ENCODE measurements around the gene BMP3.

BMP3 gene

DNA sequence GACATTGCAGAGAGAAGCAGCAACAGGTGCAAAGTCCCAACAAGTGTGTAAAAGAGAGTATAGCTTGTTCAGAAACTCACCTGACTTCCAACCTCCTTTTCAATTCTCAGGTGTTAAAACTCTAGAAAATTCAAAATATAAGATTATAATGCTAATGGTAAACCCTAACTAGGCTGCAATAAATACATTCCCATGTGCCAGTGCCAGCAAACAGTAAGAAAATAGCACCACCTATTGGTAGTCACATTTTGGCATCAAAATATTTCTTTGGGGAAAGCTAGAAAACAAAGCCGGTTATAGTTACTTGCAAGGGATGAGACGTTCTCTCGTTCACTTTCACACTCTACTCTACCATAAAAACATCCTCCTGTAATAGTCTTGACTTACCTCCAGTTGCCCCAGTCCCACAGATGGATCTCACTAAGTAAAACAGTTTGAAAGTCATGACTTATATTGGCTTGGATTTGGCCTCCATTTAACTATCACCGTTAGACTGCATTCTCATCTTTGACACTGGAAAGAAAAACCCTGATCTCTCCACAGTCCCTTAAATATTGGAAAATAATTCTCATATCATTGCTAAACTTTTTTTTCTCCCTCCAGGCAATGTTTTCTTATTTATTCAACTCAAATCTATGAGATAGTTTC, 9.6 kb downstream of the BMP3 start:
- DNase-seq (ENCODE audit: low spot score), result peak; percentile 25
- CTCF ChIA-PET, result interaction anchor here (0.6 to 2.0 kb wide), 19 partner anchors 8 to 761 kb away, joined by 3 to 15 read pairs (median 4); partner anchors contain the start of gene BMP3
- POLR2A ChIA-PET (ENCODE audit: low non-redundant PET), result no interaction called here
- TF ChIP-seq, protein P1, sequence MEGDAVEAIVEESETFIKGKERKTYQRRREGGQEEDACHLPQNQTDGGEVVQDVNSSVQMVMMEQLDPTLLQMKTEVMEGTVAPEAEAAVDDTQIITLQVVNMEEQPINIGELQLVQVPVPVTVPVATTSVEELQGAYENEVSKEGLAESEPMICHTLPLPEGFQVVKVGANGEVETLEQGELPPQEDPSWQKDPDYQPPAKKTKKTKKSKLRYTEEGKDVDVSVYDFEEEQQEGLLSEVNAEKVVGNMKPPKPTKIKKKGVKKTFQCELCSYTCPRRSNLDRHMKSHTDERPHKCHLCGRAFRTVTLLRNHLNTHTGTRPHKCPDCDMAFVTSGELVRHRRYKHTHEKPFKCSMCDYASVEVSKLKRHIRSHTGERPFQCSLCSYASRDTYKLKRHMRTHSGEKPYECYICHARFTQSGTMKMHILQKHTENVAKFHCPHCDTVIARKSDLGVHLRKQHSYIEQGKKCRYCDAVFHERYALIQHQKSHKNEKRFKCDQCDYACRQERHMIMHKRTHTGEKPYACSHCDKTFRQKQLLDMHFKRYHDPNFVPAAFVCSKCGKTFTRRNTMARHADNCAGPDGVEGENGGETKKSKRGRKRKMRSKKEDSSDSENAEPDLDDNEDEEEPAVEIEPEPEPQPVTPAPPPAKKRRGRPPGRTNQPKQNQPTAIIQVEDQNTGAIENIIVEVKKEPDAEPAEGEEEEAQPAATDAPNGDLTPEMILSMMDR (conservative IDR thresholded peaks at IDR 0.05; ENCODE audit: low read depth), result peak; percentile 52
- no peak overlapping the region for H3K27ac ChIP-seq

DNA sequence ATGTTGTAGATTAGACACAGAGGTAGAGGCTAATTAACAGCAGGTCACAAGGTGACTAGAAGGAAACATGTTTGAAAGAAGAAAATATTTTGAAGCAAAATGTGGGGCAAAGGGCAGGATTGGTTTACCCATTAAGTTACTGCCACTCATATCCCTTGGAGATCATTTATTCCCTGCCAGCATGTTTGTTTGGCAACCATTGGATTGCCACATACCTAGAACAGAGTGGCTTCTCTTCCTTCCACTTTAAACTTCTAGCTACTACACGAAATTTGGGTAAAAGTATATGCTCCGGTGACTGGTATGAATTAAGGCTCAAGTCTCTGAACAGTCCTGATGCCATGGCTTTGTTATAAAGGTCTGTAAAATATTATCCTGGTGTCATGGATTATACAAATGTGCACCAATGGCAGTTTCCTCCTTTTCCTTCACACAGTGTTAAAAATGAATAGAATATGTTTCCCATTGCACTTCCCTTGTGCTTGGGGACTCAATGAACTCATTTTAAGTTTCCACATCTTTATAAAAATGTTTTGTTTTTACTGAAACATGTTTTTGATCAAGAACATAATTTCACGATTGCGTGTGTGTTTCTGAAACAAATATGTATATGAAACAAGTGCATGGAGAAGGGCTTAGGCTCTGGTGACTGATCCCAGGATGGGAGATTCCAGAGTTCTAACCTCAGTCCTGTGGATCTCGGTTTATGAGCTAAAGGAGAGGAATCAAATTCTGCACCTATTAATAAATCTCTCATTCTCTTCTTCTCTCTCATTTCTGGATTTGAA, 12.3 kb downstream of the BMP3 start:
- POLR2A ChIA-PET (ENCODE audit: low non-redundant PET), result no interaction called here

DNA sequence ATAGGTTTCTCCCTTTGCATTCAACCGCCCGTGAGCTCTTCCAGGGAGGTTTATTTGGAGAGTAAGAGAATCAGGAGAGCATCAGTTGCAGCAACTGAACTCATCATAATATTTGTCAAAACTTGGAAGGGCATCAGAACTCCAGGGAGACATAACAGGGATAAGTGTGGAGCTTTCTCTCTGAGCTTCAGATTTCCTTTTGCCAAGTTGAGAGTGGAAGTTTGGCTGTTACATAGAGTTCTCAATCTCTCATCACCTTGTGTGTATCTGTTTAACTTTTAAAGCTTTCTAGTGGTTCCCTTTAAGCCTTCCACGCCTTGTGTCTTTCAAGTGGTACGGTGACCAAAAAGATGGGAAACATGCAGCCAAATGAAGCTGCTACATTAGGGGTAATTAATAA, 18.8 kb downstream of the BMP3 start:
- TF ChIP-seq, protein P1 (conservative IDR thresholded peaks at IDR 0.05; ENCODE audit: low read depth), result no peak
- H3K27ac ChIP-seq, result no peak overlapping the region
- ChIA-PET CTCF (interaction anchor here (0.6 to 0.9 kb wide), 2 partner anchors 321 to 687 kb away, joined by 3 read pairs; no protein-coding TSS in a partner anchor), POLR2A (ENCODE audit: low non-redundant PET) (no interaction called here)
- DNase-seq (ENCODE audit: low spot score), result no peak

More for the DNA sequence above, 12.3 kb downstream of the BMP3 start:
- no peak overlapping the region for H3K27ac ChIP-seq
- TF ChIP-seq, protein P1 (conservative IDR thresholded peaks at IDR 0.05; ENCODE audit: low read depth), result no peak
- DNase-seq (ENCODE audit: low spot score), result no peak
- CTCF ChIA-PET, result interaction anchor here (0.6 to 1.7 kb wide), 3 partner anchors 680 to 1088 kb away, joined by 3 to 11 read pairs (median 3); no protein-coding TSS in a partner anchor

DNA sequence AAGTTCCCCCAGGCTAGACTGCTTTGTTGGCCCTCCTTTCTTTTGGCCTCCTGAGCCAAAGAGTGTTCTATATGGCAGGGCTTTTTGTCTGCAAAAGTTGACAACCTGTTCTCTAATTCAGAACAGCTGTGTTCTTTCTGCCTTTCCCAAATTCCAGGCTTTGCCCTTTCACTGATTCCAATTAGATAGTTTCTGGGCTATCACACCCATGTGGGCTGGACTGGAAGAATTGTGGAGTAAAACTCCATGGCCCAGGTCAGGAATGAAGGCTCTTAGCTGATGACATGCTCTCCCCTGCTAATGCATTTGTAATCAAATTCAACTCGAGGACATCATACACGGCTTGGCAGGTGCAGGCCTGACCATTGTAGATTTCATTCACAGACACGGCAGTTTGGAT, 19.4 kb downstream of the BMP3 start:
- ChIA-PET CTCF (interaction anchor here (0.6 to 1.3 kb wide), 4 partner anchors 10 to 692 kb away, joined by 3 to 10 read pairs (median 3); no protein-coding TSS in a partner anchor), POLR2A (ENCODE audit: low non-redundant PET) (no interaction called here)
- no peak overlapping the region for H3K27ac ChIP-seq

DNA sequence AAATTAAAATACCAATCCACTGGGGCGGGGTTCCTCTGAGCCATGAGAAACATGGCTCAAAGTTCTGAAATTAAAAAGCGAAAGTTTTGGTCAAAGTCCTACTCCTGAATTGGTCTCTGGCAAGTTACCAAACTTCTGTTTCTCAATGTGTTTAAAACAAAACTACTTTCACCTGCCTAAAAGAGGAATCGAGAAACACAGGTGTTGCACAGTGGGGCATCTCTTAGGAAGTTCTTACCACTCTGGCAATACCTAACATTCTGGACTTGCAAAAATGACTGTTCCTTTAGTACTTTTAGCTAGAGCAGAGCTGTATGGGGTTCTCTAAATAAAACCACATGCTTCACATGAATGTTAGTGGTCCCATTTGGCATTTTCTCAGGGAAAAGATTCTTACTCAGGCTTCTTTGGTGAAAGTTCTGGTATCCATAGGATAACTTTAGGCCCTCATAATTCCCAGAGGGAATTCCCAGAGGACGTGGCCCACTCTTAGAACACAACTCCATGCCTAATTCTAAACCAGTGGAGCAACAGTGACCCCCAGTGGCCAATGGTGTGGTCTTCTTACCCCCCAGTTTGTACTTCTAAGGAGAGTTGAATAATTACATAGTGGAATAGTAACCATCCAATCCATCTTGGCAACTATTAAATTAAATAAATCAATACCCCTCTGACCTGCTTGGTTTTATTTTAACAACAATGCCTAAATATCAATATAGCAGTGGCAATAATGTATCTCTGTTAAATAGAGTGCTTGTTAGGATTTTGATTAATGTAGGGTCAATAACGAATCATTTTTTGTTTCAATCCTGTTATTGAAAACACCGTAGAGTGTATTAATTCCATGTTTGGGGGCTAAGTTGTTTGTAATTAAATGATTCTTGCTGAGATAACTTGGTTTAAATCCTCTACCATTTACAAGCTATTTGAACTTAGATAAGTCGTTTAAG, 21.9 kb downstream of the BMP3 start:
- ChIA-PET CTCF (interaction anchor here (0.5 to 0.7 kb wide), 5 partner anchors 462 to 1388 kb away, joined by 3 read pairs; no protein-coding TSS in a partner anchor), POLR2A (ENCODE audit: low non-redundant PET) (no interaction called here)
- peak; percentile 27 for DNase-seq (ENCODE audit: low spot score)
- H3K27ac ChIP-seq, result no peak overlapping the region
- TF ChIP-seq, protein P1 (conservative IDR thresholded peaks at IDR 0.05; ENCODE audit: low read depth), result peak; percentile 60

More for the DNA sequence above, 19.4 kb downstream of the BMP3 start:
- DNase-seq (ENCODE audit: low spot score), result no peak
- TF ChIP-seq, protein P1 (conservative IDR thresholded peaks at IDR 0.05; ENCODE audit: low read depth), result no peak

DNA sequence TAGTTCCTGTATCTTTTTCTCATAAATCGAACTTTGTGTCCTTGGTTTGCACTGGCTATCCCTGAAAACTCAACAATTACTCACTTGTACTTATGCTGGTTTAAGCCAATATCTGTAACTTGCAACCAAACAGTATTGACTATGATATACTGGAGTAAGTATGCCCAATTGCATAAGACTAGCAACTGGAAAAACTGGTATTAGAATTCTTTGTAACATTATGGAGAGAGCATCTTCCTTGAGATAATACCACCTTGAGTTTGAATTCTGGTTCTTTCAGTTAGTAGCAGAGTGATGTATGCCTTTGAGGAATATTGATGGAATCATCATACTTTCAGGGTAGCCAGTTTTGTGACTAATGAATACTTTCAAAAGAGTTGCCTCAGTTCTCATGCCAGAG, 28.1 kb downstream of the BMP3 start:
- ChIA-PET POLR2A (ENCODE audit: low non-redundant PET) (no interaction called here), CTCF (no interaction called here)
- H3K27ac ChIP-seq, result no peak overlapping the region
- no peak for DNase-seq (ENCODE audit: low spot score)
- TF ChIP-seq, protein P1 (conservative IDR thresholded peaks at IDR 0.05; ENCODE audit: low read depth), result no peak

Data from RWPE1 (cell line).